ENCODE results near the gene MLANA.

MLANA gene

GRCh38 chr9:5957166-5957565 is 66.5 kb downstream of the MLANA start:
- DNase-seq (ENCODE audit: low read depth in 3 of 3, low spot score in 1 of 3): no peak

- DNase-seq (ENCODE audit: low read depth in 3 of 3, low spot score in 1 of 3): no peak
Measured at GRCh38 chr9:5958273-5958672, 67.6 kb downstream of the MLANA start.

All from stimulated activated CD4-positive, alpha-beta T cell treated with anti-CD3 and anti-CD28 coated beads, TNF-alpha, amount 100 ng/mL, for 1 hour (primary cell).